Central memory CD4-positive, alpha-beta T cell (primary cell): ENCODE results near the gene LIMS4.
"Not testable (repeated sequence)": the region's sequence is repeated elsewhere in the genome, so short reads cannot be mapped to it uniquely, and the experiment has no call there.

Experiments used
- DNase-seq: peaks from one replicate; pipeline ENCODE4 v3.0.0; 2022
- total RNA-seq, 3 experiments: gene quantifications; one replicate each; lab custom pipeline; 2026; lab: John Stamatoyannopoulos, UW

The LIMS4 gene, protein sequence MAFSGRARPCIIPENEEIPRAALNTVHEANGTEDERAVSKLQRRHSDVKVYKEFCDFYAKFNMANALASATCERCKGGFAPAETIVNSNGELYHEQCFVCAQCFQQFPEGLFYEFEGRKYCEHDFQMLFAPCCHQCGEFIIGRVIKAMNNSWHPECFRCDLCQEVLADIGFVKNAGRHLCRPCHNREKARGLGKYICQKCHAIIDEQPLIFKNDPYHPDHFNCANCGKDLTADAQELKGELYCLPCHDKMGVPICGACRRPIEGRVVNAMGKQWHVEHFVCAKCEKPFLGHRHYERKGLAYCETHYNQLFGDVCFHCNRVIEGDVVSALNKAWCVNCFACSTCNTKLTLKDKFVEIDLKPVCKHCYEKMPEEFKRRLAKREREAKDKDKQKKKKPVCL
- 0 to 0.07 (median 0) reads per million in 3 experiments for total RNA-seq

GRCh38 chr2:110472171-110473058 lies at the start of gene LIMS4:
TSS of gene LIMS4 (minus strand) at chr2:110472816. CDS start at chr2:110472778, 38 bp downstream.
- DNase-seq: not testable (repeated sequence)

DNA sequence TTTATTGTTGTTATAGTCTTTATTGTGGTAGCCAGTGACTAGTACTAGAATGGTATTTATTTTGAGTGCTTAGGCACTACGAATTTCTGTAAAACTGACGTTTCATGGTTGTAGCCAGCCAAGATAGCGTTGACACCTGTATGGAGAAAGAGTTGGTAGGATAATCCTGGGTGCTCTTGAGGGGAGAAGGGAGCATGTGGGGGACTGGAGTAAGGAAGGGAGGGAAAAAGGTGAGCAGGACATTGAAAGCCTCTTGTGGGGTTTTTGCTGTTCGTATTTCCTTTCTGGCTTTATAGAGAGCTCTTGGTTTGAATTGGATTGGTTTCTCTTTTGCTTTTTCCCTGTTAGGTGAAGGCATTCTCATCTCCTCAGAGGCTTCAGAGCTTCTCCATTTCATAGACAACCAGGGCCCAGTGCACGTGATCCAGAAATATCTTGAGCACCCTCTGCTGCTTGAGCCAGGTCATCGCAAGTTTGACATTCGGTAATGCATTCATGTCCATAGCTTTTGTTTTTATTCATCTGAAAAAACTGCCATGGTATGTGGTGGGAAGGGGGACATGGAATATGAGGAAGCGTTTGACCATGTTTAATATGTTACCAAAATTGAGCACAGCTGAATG lies 27.2 kb upstream of the LIMS4 start:
- DNase-seq: not testable (repeated sequence)

- not testable (repeated sequence) for DNase-seq
Measured at GRCh38 chr2:110496027-110496426, 23.4 kb upstream of the LIMS4 start.

- not testable (repeated sequence) for DNase-seq
Measured at GRCh38 chr2:110494488-110494887, 21.9 kb upstream of the LIMS4 start.

GRCh38 chr2:110488991-110489390 lies 16.4 kb upstream of the LIMS4 start:
- DNase-seq: not testable (repeated sequence)

DNA sequence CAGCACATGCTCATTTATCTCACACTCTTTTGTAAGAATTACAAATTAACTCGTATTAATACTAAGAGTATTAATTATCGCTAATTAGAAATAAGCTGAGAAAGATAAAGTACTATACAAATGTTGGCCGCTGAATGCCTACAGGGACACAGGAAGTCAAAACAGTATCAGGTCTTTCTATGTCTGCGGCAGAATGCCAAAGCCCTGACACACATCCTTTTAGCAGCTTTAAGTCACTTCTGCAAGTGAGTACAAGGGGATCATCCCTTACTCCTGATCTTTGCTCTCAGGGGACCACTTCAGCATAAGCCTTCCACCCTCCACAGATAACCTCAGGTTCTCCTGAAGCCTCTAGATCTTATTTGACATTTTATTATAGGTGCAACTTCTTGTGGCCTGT lies 10.1 kb upstream of the LIMS4 start:
- DNase-seq: not testable (repeated sequence)

- not testable (repeated sequence) for DNase-seq
Measured at GRCh38 chr2:110481200-110481599, 8.6 kb upstream of the LIMS4 start.

GRCh38 chr2:110480084-110480483 lies 7.5 kb upstream of the LIMS4 start:
- not testable (repeated sequence) for DNase-seq

DNA sequence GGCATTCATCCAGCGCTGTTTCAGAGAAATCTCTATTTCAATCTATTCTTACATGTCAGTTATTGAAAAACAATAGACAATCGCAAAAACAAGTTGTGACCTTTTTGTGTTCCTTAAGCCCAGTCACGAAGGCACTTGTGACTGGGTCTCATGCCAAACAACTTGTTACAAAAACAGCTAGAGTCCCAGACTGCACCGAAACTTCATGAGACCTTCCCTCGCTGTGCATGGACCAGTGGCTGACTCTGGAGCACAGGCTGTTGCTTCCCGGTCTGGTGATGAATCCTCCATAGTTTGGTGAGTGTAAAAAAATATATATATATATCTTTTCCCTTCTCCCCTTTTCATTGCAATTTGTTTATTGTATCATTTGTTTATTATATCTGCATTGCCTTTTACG lies 4.8 kb upstream of the LIMS4 start:
- DNase-seq: not testable (repeated sequence)

DNA sequence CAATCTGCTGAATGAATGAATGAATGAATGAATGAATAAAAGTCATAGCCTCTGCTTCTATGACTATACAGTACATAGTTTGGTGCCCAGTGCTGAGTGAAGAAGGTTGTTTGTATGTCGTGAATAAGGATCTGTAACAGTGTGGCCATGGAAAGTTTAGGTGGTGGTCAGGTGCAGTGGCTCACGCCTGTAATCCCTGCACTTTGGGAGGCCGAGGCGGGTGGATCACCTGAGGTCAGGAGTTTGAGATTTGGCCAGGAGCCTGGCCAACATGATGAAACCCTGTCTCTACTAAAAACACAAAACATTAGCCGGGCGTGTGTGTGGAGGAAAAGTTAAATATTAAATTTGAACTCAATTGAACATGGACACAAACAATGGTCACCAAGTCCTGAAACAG lies 4.3 kb upstream of the LIMS4 start:
- DNase-seq: not testable (repeated sequence)

- not testable (repeated sequence) for DNase-seq
Measured at GRCh38 chr2:110475627-110476359, 3.2 kb upstream of the LIMS4 start.

- DNase-seq: not testable (repeated sequence)
Measured at GRCh38 chr2:110474898-110475297, 2.3 kb upstream of the LIMS4 start.

GRCh38 chr2:110473059-110473358 lies 393 bp upstream of the LIMS4 start:
- not testable (repeated sequence) for DNase-seq

- not testable (repeated sequence) for DNase-seq
Measured at GRCh38 chr2:110468921-110469320, 3.7 kb downstream of the LIMS4 start.

DNA sequence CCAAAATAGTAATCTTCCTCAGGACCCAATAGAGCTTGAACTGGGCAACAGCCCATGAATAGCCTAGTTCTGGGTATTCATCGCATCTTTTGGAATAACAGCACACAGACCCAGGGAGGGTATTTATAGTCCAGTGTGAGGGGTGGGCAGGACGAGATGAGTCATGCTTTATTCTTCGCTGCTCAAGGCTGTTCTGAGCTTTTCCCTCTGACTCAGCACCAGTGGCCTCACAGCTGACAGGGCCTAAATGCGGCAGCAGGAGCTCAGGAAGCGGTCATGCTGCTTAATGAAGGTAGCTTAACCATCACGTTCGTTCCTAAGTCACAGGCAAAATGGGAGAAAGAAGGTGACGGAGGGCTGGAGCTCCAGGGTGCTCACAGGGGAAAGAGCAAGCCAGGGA lies 7.3 kb downstream of the LIMS4 start:
- not testable (repeated sequence) for DNase-seq

- DNase-seq: not testable (repeated sequence)
Measured at GRCh38 chr2:110462458-110462857, 10.2 kb downstream of the LIMS4 start.

GRCh38 chr2:110460318-110460717 lies 12.3 kb downstream of the LIMS4 start:
- DNase-seq: not testable (repeated sequence)

DNA sequence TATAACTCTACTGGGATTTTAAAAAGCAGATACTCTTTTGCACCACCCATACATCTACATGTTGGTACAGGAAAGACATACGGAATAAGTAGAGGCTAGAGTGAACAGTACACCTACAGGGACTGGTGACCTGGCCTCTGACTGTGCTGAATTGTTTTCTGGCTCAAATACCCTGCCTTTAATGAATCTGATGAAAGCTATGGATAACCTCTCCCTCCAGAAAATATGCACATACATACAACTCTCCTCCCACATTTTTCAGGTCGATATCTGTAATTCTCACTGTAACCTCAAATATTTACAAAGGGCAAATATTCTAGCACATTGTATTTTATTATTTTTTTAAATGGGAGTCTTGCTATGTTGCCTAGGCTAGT lies 15.4 kb downstream of the LIMS4 start:
- not testable (repeated sequence) for DNase-seq

DNA sequence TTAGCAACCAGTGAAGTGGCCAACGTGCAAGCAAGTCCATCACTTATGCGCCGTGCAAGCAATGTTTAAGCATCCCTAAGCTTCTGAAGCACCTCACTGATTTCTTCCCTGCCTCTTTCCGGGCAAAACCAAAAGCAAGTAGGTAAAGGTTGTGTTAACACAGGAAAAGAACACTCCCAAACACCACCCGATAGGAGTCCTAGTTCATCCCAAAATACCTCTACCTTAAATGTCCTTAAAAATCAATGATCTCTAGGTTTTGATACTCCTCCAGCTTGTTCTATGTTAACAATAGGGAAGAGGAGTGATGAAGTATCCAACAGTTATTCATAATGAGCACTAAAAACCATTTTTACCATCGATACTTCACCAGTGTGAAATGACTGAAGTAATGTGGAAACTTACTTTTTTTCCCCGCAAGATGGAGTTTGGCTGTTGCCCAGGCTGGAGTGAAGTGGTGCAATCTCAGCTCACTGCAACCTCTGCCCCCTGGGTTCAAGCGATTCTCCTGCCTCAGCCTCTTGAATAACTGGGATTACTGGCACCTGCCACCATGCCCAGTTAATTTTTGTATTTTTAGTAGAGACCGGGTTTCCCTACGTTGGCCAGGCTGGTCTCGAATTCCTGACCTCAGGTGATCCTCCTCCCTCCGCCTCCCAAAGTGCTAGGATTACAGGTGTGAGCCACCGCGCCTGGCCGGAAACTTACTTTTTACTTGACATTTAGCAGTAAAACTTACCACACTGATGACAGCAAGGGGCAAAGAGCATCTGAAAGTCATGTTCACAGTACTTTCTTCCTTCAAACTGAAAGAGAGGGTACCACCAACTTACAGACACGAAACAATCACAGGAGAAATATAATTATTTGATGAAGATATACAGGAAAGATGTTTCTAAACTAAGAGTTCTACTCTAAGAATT lies 16.1 kb downstream of the LIMS4 start:
- not testable (repeated sequence) for DNase-seq

DNA sequence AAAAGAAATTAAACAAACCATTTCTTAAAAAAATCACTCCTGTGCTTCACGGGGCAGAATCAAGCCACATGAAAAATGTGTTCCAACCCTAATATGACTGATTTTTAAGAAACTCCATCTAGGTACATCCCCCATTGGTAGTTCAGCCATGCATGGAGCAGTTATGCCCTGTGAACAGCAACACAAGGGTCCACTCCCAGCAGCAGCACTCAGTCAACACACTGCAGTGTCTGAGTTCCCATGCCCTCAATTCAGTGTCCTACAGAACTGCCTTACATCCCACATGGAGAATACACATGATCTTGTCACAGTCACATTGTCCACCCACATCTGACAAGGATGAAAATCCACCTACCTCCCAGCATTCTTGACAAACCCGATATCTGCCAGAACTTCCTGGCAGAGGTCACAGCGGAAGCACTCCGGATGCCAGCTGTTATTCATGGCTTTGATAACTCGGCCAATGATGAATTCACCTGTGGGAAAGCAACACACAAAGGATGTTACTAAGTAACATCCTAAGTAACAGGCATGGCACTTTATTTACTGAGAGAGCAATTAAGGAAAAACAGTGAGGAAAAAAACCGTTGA lies 17.4 kb downstream of the LIMS4 start:
- DNase-seq: not testable (repeated sequence)

- not testable (repeated sequence) for DNase-seq
Measured at GRCh38 chr2:110450951-110451350, 21.7 kb downstream of the LIMS4 start.
